Measurements from ENCODE around the gene PACSIN2.

PACSIN2 gene

DNA sequence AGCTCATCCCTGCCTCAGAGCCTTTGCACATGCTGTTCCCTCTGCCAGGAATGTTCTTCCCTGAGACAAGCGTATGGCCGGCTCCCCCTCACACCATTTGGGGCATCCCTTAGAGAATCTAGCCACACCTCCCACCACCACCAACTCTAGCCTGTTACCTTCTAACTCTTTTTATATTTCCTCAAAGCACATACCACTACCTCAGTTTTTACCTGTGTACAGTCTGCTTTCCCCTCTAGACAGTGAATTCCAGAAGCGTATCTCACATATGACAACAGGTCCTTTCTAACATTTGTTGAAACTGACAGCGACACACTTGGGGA lies 82.8 kb downstream of the PACSIN2 start:
- TF ChIP-seq EZH2 (optimal IDR thresholded peaks at IDR 0.05; ENCODE audit: low read depth, low read length): no peak
- no peaks in the 10 kb centered on the region for H3K27me3 ChIP-seq (replicated peaks; ENCODE audit: insufficient read depth, low read length)
- no peak for DNase-seq
- no peaks in the 10 kb centered on the region for H3K36me3 ChIP-seq (replicated peaks; ENCODE audit: insufficient read depth, low read length)
- no peak overlapping the region for H2AFZ ChIP-seq (ENCODE audit: low read length)
- H3K4me2 ChIP-seq (ENCODE audit: low read depth, low read length): no peak overlapping the region
- no peak overlapping the region for H3K9ac ChIP-seq (ENCODE audit: low read length)
- H3F3A ChIP-seq (ENCODE audit: insufficient read depth, low read length): no peaks in the 10 kb centered on the region; the same call in 1 of the 2 replicates
- no peak overlapping the region for H3K4me3 ChIP-seq (ENCODE audit: low read length)
- H3K79me2 ChIP-seq (ENCODE audit: low read length): peaks cover 8% of the 10 kb centered on the region; the same call in 1 of the 2 replicates
- H3K9me3 ChIP-seq (replicated peaks; ENCODE audit: insufficient read depth, low read length): no peaks in the 10 kb centered on the region
- peaks cover 6% of the 10 kb centered on the region for H3K4me1 ChIP-seq (ENCODE audit: low read length)
- no peaks in the 10 kb centered on the region for H4K20me1 ChIP-seq (ENCODE audit: insufficient read depth, low read length)
- H3K9me2 ChIP-seq (replicated peaks; ENCODE audit: insufficient read depth, low read length): no peaks in the 10 kb centered on the region
- H3K27ac ChIP-seq (ENCODE audit: low read length): no peak overlapping the region

DNA sequence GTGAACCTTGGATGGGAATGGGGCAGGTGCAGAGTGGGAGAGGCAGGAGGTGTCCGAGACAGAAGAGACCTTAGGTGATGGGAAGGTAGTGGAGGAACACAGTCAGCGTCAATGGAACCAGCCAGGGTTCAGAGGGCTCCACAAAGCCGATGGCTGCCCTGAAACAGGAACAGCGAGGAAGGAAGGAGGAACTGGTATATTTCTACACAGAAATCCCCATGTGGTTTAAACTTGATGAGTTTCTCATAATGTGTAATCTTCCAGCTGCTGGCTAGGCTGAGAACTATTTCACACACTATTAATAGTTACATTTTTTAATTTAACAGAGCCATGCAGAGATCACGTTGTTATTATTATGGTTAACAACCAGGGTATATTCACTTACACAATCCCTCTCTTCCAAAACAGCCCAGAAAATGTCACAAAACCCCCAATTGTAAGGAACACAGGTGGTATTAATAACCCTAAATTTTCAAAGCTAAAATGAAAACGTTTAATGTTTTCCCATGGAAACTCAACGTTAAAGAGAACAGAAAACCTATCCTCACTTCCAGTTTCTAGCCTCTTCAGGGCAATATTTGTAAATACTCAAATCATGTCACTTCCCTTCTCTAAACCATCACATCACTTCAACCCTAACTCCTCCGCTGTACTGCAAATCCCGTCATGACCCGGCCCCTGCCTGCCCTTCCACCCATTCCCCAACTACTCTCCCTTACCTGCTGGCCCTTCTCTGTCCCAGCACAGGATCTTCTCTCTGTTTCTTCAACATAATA lies 83.3 kb downstream of the PACSIN2 start:
- Histone ChIP-seq H2AFZ (ENCODE audit: low read length) (no peak overlapping the region), H3K9me2 (replicated peaks; ENCODE audit: insufficient read depth, low read length) (no peaks in the 10 kb centered on the region), H3K4me3 (ENCODE audit: low read length) (no peak overlapping the region), H3K27me3 (replicated peaks; ENCODE audit: insufficient read depth, low read length) (no peaks in the 10 kb centered on the region), H3F3A (ENCODE audit: insufficient read depth, low read length) (no peaks in the 10 kb centered on the region), H3K27ac (ENCODE audit: low read length) (no peak overlapping the region), H3K4me2 (ENCODE audit: low read depth, low read length) (no peak overlapping the region), H3K4me1 (ENCODE audit: low read length) (0 out of 2 replicates have a peak, but pooled peaks cover under 1% of the 10 kb centered on the region), H4K20me1 (ENCODE audit: insufficient read depth, low read length) (no peaks in the 10 kb centered on the region), H3K36me3 (replicated peaks; ENCODE audit: insufficient read depth, low read length) (no peaks in the 10 kb centered on the region), H3K9ac (ENCODE audit: low read length) (no peak overlapping the region), H3K79me2 (ENCODE audit: low read length) (peaks cover 8% of the 10 kb centered on the region; the same call in 1 of the 2 replicates), H3K9me3 (replicated peaks; ENCODE audit: insufficient read depth, low read length) (no peaks in the 10 kb centered on the region)
- TF ChIP-seq, protein P1, sequence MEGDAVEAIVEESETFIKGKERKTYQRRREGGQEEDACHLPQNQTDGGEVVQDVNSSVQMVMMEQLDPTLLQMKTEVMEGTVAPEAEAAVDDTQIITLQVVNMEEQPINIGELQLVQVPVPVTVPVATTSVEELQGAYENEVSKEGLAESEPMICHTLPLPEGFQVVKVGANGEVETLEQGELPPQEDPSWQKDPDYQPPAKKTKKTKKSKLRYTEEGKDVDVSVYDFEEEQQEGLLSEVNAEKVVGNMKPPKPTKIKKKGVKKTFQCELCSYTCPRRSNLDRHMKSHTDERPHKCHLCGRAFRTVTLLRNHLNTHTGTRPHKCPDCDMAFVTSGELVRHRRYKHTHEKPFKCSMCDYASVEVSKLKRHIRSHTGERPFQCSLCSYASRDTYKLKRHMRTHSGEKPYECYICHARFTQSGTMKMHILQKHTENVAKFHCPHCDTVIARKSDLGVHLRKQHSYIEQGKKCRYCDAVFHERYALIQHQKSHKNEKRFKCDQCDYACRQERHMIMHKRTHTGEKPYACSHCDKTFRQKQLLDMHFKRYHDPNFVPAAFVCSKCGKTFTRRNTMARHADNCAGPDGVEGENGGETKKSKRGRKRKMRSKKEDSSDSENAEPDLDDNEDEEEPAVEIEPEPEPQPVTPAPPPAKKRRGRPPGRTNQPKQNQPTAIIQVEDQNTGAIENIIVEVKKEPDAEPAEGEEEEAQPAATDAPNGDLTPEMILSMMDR (IDR thresholded peaks at IDR 0.05; ENCODE audit: low read length): no peak
- TF ChIP-seq EZH2phosphoT487 (IDR thresholded peaks at IDR 0.05; ENCODE audit: low read length) (no peak), EZH2 (optimal IDR thresholded peaks at IDR 0.05; ENCODE audit: low read depth, low read length) (no peak)
- DNase-seq: no peak

DNA sequence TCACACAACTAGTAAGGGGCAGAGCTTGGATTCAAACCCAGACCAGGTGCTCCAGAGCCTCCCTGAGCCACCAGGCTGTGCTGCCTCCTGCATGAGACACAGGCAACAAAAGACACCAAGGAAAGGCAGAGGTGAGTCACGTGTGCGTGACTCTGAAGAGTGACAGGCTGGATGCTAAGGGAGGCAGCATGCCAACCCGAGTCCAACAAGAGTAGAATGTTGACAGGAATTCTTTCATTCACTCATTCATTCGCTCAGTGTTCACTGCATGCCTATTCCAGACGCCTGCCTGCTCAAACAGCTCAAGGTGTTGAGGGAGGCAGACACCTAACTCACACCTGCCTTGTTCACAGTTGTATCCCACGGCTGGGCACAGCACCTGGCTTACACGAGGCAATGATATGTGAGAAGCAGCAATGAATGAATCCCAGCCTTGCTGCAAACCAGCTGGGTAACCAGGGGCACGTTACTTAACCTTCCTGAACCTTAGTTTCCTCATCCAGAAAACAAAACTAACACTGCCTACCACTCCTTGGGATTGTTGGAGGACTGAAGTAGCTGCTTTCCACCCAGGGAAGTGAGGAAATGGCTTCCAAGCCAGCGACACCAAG lies 84.0 kb downstream of the PACSIN2 start:
- Histone ChIP-seq H3K9me3 (replicated peaks; ENCODE audit: insufficient read depth, low read length) (no peaks in the 10 kb centered on the region), H3F3A (ENCODE audit: insufficient read depth, low read length) (no peaks in the 10 kb centered on the region), H3K4me1 (ENCODE audit: low read length) (no peaks in the 10 kb centered on the region), H3K27ac (ENCODE audit: low read length) (no peak overlapping the region), H3K79me2 (ENCODE audit: low read length) (0 out of 2 replicates have a peak, but pooled peaks cover 4% of the 10 kb centered on the region), H3K27me3 (replicated peaks; ENCODE audit: insufficient read depth, low read length) (no peaks in the 10 kb centered on the region), H3K36me3 (replicated peaks; ENCODE audit: insufficient read depth, low read length) (no peaks in the 10 kb centered on the region), H3K9me2 (replicated peaks; ENCODE audit: insufficient read depth, low read length) (no peaks in the 10 kb centered on the region), H3K4me2 (ENCODE audit: low read depth, low read length) (no peak overlapping the region), H3K9ac (ENCODE audit: low read length) (no peak overlapping the region), H4K20me1 (ENCODE audit: insufficient read depth, low read length) (no peaks in the 10 kb centered on the region), H2AFZ (ENCODE audit: low read length) (no peak overlapping the region), H3K4me3 (ENCODE audit: low read length) (no peak overlapping the region)
- no peak for TF ChIP-seq EZH2phosphoT487 (IDR thresholded peaks at IDR 0.05; ENCODE audit: low read length)
- DNase-seq: no peak

DNA sequence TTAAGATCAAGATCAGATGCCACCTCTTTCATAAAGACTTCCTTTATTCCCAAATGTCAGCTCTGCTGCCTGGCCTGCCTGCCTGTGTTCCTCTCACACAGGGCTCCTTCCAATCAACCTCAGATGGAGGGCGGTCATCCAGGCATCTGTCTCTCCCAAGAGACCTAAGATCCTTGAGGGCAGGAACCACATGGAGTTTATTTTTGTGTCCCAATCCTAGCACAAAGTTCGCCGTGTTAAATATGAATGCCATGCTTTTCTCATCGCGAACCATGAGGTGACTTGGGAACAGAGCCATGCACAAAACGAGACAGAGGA lies 85.2 kb downstream of the PACSIN2 start:
- Histone ChIP-seq H3K9me3 (replicated peaks; ENCODE audit: insufficient read depth, low read length) (no peaks in the 10 kb centered on the region), H4K20me1 (ENCODE audit: insufficient read depth, low read length) (no peaks in the 10 kb centered on the region), H3K27me3 (replicated peaks; ENCODE audit: insufficient read depth, low read length) (no peaks in the 10 kb centered on the region), H3K79me2 (ENCODE audit: low read length) (no peaks in the 10 kb centered on the region), H3K27ac (ENCODE audit: low read length) (no peak overlapping the region), H3K9ac (ENCODE audit: low read length) (no peak overlapping the region), H2AFZ (ENCODE audit: low read length) (no peak overlapping the region), H3K4me1 (ENCODE audit: low read length) (no peaks in the 10 kb centered on the region), H3F3A (ENCODE audit: insufficient read depth, low read length) (no peaks in the 10 kb centered on the region), H3K4me2 (ENCODE audit: low read depth, low read length) (no peak overlapping the region), H3K4me3 (ENCODE audit: low read length) (no peak overlapping the region), H3K9me2 (replicated peaks; ENCODE audit: insufficient read depth, low read length) (no peaks in the 10 kb centered on the region), H3K36me3 (replicated peaks; ENCODE audit: insufficient read depth, low read length) (no peaks in the 10 kb centered on the region)
- no peak for DNase-seq
- TF ChIP-seq EZH2 (optimal IDR thresholded peaks at IDR 0.05; ENCODE audit: low read depth, low read length): no peak
- TF ChIP-seq EZH2phosphoT487 (IDR thresholded peaks at IDR 0.05; ENCODE audit: low read length): no peak
- TF ChIP-seq, protein P1 (IDR thresholded peaks at IDR 0.05; ENCODE audit: low read length): no peak

Data from MM.1S (cell line).